Trophoblast cell (in vitro differentiated cells and primary cell): ENCODE measurements around the gene GAB4.

Source experiments
- DNase-seq, 2 donors: peaks; one replicate each; pipeline ENCODE4 v3.0.0-alpha.2; 2016
- H2AFZ ChIP-seq: 2 replicates; pipeline ENCODE4 v1.6.1; 2013; ENCODE audit warnings: low read length, moderate library complexity, mild to moderate bottlenecking; ENCODE audit not compliant: insufficient read depth, poor library complexity
- H2AK5ac ChIP-seq: 2 replicates; pipeline ENCODE4 v1.6.1; 2013; ENCODE audit warnings: mild to moderate bottlenecking, low read length
- H2BK120ac ChIP-seq: 2 replicates; pipeline ENCODE4 v1.6.1; 2013; ENCODE audit warnings: low read length, mild to moderate bottlenecking, moderate library complexity; ENCODE audit not compliant: insufficient read depth, poor library complexity
- H2BK12ac ChIP-seq: 2 replicates; pipeline ENCODE4 v1.6.1; 2013; ENCODE audit warnings: mild to moderate bottlenecking, low read length, moderate library complexity
- H2BK5ac ChIP-seq: 2 replicates; pipeline ENCODE4 v1.6.1; 2013; ENCODE audit warnings: low read length, low read depth, moderate library complexity, mild to moderate bottlenecking; ENCODE audit not compliant: poor library complexity
- H3K14ac ChIP-seq: 2 replicates; pipeline ENCODE4 v1.6.1; 2013; ENCODE audit warnings: mild to moderate bottlenecking, low read length
- H3K18ac ChIP-seq: 2 replicates; pipeline ENCODE4 v1.6.1; 2013; ENCODE audit warnings: mild to moderate bottlenecking, low read length
- H3K23ac ChIP-seq: 2 replicates; pipeline ENCODE4 v1.6.1; 2013; ENCODE audit warnings: low read length
- H3K27ac ChIP-seq: 2 replicates; pipeline ENCODE4 v1.5.1; 2013; ENCODE audit warnings: low read depth, mild to moderate bottlenecking, inconsistent platforms, low read length, moderate library complexity
- H3K27me3 ChIP-seq: 2 replicates; pipeline ENCODE4 v1.6.1; 2013; ENCODE audit warnings: inconsistent platforms, mild to moderate bottlenecking, low read length, moderate library complexity; ENCODE audit not compliant: insufficient read depth
- H3K36me3 ChIP-seq, 2 experiments: 1 replicate in 1 of 2; 2 replicates in 1 of 2; pipeline ENCODE4 v1.6.1; 2013; ENCODE audit warnings: low read length in 2 of 2, mild to moderate bottlenecking in 2 of 2, moderate library complexity in 1 of 2; ENCODE audit not compliant: insufficient read depth in 2 of 2, control insufficient read depth in 1 of 2
- H3K4ac ChIP-seq: 2 replicates; pipeline ENCODE4 v1.6.1; 2013; ENCODE audit warnings: low read depth, mild to moderate bottlenecking, low read length, moderate library complexity
- H3K4me1 ChIP-seq, 2 experiments: 1 replicate in 1 of 2; 2 replicates in 1 of 2; pipeline ENCODE4 v1.6.1; 2013; ENCODE audit warnings: low read length in 2 of 2, mild to moderate bottlenecking in 2 of 2, moderate library complexity in 1 of 2; ENCODE audit not compliant: insufficient read depth in 2 of 2, control insufficient read depth in 1 of 2
- H3K4me2 ChIP-seq: 2 replicates; pipeline ENCODE4 v1.6.1; 2013; ENCODE audit warnings: inconsistent platforms, mild to moderate bottlenecking, low read length, moderate library complexity
- H3K4me3 ChIP-seq: 2 replicates; pipeline ENCODE4 v1.5.1; 2013; ENCODE audit warnings: mild to moderate bottlenecking, low read depth, low read length, inconsistent platforms
- H3K79me1 ChIP-seq: one replicate; pipeline ENCODE4 v1.6.1; 2013; ENCODE audit warnings: low read length
- H3K79me2 ChIP-seq: 2 replicates; pipeline ENCODE4 v1.6.1; 2013; ENCODE audit warnings: low read length, mild to moderate bottlenecking; ENCODE audit not compliant: control insufficient read depth, insufficient read depth, poor library complexity
- H3K9ac ChIP-seq: 2 replicates; pipeline ENCODE4 v1.6.1; 2013; ENCODE audit warnings: mild to moderate bottlenecking, low read length
- H3K9me3 ChIP-seq: 2 replicates; pipeline ENCODE4 v1.6.1; 2013; ENCODE audit warnings: low read depth, mild to moderate bottlenecking, control low read depth, inconsistent platforms, low read length; ENCODE audit not compliant: insufficient read depth
- H4K12ac ChIP-seq: 2 replicates; pipeline ENCODE4 v1.6.1; 2013; ENCODE audit warnings: low read depth, mild to moderate bottlenecking, low read length, moderate library complexity
- H4K8ac ChIP-seq: 2 replicates; pipeline ENCODE4 v1.6.1; 2013; ENCODE audit warnings: low read depth, mild to moderate bottlenecking, low read length, moderate library complexity
- H4K91ac ChIP-seq: one replicate; pipeline ENCODE4 v1.6.1; 2013; ENCODE audit warnings: low read depth, mild to moderate bottlenecking, low read length, moderate library complexity
- WGBS: extraction: QIAGEN DNeasy Blood & Tissue Kit; methylation state at CpG from one replicate; pipeline ENCODE4 v1.1.7; 2013; ENCODE audit warnings: missing lambda C conversion rate; ENCODE audit not compliant: insufficient read length, insufficient coverage; ENCODE audit errors: extremely low coverage; 5-methylcytosine and 5-hydroxymethylcytosine counted together

The GAB4 gene

GRCh38 chr22:16960884-16961249, 47.2 kb downstream of the GAB4 start:
- Histone ChIP-seq H3K4me3 (no peak overlapping the region), H2BK12ac (no peak overlapping the region), H3K14ac (no peak overlapping the region), H2BK5ac (no peak overlapping the region), H3K9ac (no peak overlapping the region), H3K79me1 (no peaks in the 10 kb centered on the region), H3K23ac (no peak overlapping the region), H3K36me3 (no peaks in the 10 kb centered on the region), H3K27ac (no peak overlapping the region), H3K79me2 (no peaks in the 10 kb centered on the region), H3K4me1 (no peaks in the 10 kb centered on the region), H3K4me2 (no peak overlapping the region), H3K9me3 (peaks cover 86% of the 10 kb centered on the region), H4K91ac (no peak overlapping the region), H3K27me3 (no peaks in the 10 kb centered on the region), H2AFZ (no peak overlapping the region), H4K8ac (no peak overlapping the region), H3K18ac (no peak overlapping the region), H2AK5ac (no peak overlapping the region), H2BK120ac (no peak overlapping the region), H4K12ac (no peak overlapping the region), H3K4ac (no peak overlapping the region)
- DNase-seq: no peak
- no CpG with 5 or more reads among the region's 4 CpGs for WGBS

- no peak overlapping the region for H2BK120ac ChIP-seq
- no peaks in the 10 kb centered on the region for H3K36me3 ChIP-seq
- no peak overlapping the region for H2AK5ac ChIP-seq
- no peak overlapping the region for H3K4ac ChIP-seq
- no peak overlapping the region for H2BK5ac ChIP-seq
- H3K27me3 ChIP-seq: no peaks in the 10 kb centered on the region
- no peak overlapping the region for H3K18ac ChIP-seq
- no peak overlapping the region for H4K12ac ChIP-seq
- H3K9ac ChIP-seq: no peak overlapping the region
- no peak overlapping the region for H3K4me3 ChIP-seq
- no peak overlapping the region for H4K91ac ChIP-seq
- peaks cover 86% of the 10 kb centered on the region for H3K9me3 ChIP-seq
- WGBS: no CpG with 5 or more reads among the region's 3 CpGs
- no peaks in the 10 kb centered on the region for H3K4me1 ChIP-seq
- no peak overlapping the region for H3K27ac ChIP-seq
- H3K14ac ChIP-seq: no peak overlapping the region
- H3K23ac ChIP-seq: no peak overlapping the region
- no peak overlapping the region for H2BK12ac ChIP-seq
- H3K79me2 ChIP-seq: no peaks in the 10 kb centered on the region
- H3K79me1 ChIP-seq: no peaks in the 10 kb centered on the region
- DNase-seq: no peak
- no peak overlapping the region for H2AFZ ChIP-seq
- no peak overlapping the region for H3K4me2 ChIP-seq
- H4K8ac ChIP-seq: no peak overlapping the region
Observed at GRCh38 chr22:16960220-16960883, 47.7 kb downstream of the GAB4 start.

- Histone ChIP-seq H3K79me2 (no peaks in the 10 kb centered on the region), H3K79me1 (no peaks in the 10 kb centered on the region), H3K4me2 (no peak overlapping the region), H3K27me3 (no peaks in the 10 kb centered on the region), H2AFZ (no peak overlapping the region), H3K4ac (no peak overlapping the region), H2BK5ac (no peak overlapping the region), H3K14ac (no peak overlapping the region), H4K12ac (no peak overlapping the region), H4K8ac (no peak overlapping the region), H4K91ac (no peak overlapping the region), H3K4me1 (no peaks in the 10 kb centered on the region), H3K9me3 (peaks cover 80% of the 10 kb centered on the region), H2BK120ac (no peak overlapping the region), H3K9ac (no peak overlapping the region), H3K36me3 (no peaks in the 10 kb centered on the region), H3K18ac (no peak overlapping the region), H3K27ac (no peak overlapping the region), H2AK5ac (no peak overlapping the region), H3K4me3 (no peak overlapping the region), H2BK12ac (no peak overlapping the region), H3K23ac (no peak overlapping the region)
- no CpG with 5 or more reads among the region's 10 CpGs for WGBS
- no peak for DNase-seq
Observed at GRCh38 chr22:16959345-16959930, 48.6 kb downstream of the GAB4 start.

GRCh38 chr22:16958475-16958874, 49.5 kb downstream of the GAB4 start:
- Histone ChIP-seq H3K9ac (no peak overlapping the region), H3K36me3 (no peaks in the 10 kb centered on the region), H3K14ac (no peak overlapping the region), H3K79me2 (no peaks in the 10 kb centered on the region), H3K27ac (no peak overlapping the region), H4K12ac (no peak overlapping the region), H3K4me1 (no peaks in the 10 kb centered on the region), H3K4me2 (no peak overlapping the region), H2BK120ac (no peak overlapping the region), H3K27me3 (no peaks in the 10 kb centered on the region), H2AFZ (no peak overlapping the region), H3K18ac (no peak overlapping the region), H3K9me3 (peaks cover 78% of the 10 kb centered on the region), H2BK12ac (no peak overlapping the region), H4K8ac (no peak overlapping the region), H2BK5ac (no peak overlapping the region), H3K4ac (no peak overlapping the region), H3K23ac (no peak overlapping the region), H3K79me1 (no peaks in the 10 kb centered on the region), H4K91ac (no peak overlapping the region), H2AK5ac (no peak overlapping the region), H3K4me3 (no peak overlapping the region)
- no CpG with 5 or more reads among the region's 2 CpGs for WGBS
- DNase-seq: no peak
